Mammary microvascular endothelial cell (primary cell): ENCODE data around the gene TAF1C. TPM values are rescaled to one million over a fixed set of nuclear protein-coding genes. Genes with fewer than 3 reads are reported as not detected.

ENCODE experiments used
- total RNA-seq: library from RNA; depleted of rRNA; stranded (reverse); fragments of >200 nt; gene quantifications from 2 replicates; pipeline ENCODE4 v1.2.3, GENCODE V29; 2015

The TAF1C gene
- total RNA-seq: 30.0 and 32.4 TPM in 2 replicates

GRCh38 chr16:84186685-84187437 lies at the start of gene TAF1C:
TAF1C (minus strand) TSS chr16:84187057; CDS start chr16:84184988, 2,069 bp downstream.

GRCh38 chr16:84190731-84191388 lies 4.0 kb upstream of the TAF1C start, which contains the start of gene ADAD2:
ADAD2 (plus strand) TSS chr16:84191157; CDS start chr16:84191231, 74 bp downstream.

GRCh38 chr16:84144859-84145639 lies 41.8 kb downstream of the TAF1C start, which contains the start of the genes DNAAF1 and HSDL1:
DNAAF1 (plus strand) TSS chr16:84145308; CDS start chr16:84145441, 133 bp downstream.
HSDL1 (minus strand) TSS chr16:84145177; CDS start chr16:84131321, 13,856 bp downstream.

Other genes starting within 250 kb of the TAF1C start
- 6.6 and 13.0 TPM in 2 replicates for gene OSGIN1, start 233.8 kb downstream of the TAF1C start, total RNA-seq
- not detected in 2 replicates for gene NECAB2, start 218.8 kb downstream of the TAF1C start, total RNA-seq
- gene SLC38A8, start 144.3 kb downstream of the TAF1C start, total RNA-seq: not detected in 2 replicates
- gene MBTPS1, start 70.1 kb downstream of the TAF1C start, total RNA-seq: 92.8 and 100 TPM in 2 replicates
- 14.1 and 17.5 TPM in 2 replicates for gene HSDL1, start 41.9 kb downstream of the TAF1C start, total RNA-seq
- gene DNAAF1, start 41.7 kb downstream of the TAF1C start, total RNA-seq: 0.15 TPM in 1 of 2 replicates, not detected in the other
- not detected in 2 replicates for gene ADAD2, start 4.1 kb upstream of the TAF1C start, total RNA-seq
- not detected in 2 replicates for gene KCNG4, start 53.0 kb upstream of the TAF1C start, total RNA-seq
- not detected in 2 replicates for gene WFDC1, start 107.8 kb upstream of the TAF1C start, total RNA-seq
- gene ATP2C2, start 181.5 kb upstream of the TAF1C start, total RNA-seq: not detected in 2 replicates